CMK (cell line): ENCODE measurements around the gene IGF1R.

Source experiments
- DNase-seq: peaks from one replicate; pipeline ENCODE4 v3.0.0-alpha.2; 2010; ENCODE audit warnings: low read depth

IGF1R gene

DNA sequence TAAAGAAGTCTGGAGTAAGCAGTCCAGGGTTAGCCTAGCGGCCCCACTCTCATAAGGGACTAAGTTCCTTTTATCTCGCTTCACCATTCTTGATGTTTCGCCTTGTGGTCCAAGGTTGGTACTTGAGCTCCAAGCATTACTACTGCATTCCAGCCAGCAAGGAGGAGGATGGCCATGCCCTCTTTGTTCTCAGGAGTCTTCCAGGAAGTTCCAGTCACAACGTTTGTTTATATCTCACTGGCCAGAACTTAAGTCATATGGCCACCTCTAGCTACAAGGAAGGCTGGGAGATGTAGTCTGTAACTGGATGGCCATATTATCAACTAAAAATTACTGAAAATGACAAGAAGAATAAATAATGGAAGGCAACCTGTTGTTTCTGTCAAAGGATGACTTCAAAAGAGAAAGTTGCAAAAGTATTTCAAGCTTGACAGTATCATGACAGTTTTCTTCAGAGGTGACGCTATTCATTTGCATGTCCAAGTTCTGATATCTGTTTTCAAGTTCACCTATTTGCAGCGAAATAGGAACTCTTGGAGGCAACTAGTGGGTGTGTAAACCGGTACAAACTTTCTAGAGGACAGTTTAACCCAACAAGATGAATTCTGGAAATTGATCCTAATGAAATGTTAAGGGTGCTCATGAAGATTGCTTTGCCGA lies 240.6 kb downstream of the IGF1R start:
- no peak for DNase-seq

DNA sequence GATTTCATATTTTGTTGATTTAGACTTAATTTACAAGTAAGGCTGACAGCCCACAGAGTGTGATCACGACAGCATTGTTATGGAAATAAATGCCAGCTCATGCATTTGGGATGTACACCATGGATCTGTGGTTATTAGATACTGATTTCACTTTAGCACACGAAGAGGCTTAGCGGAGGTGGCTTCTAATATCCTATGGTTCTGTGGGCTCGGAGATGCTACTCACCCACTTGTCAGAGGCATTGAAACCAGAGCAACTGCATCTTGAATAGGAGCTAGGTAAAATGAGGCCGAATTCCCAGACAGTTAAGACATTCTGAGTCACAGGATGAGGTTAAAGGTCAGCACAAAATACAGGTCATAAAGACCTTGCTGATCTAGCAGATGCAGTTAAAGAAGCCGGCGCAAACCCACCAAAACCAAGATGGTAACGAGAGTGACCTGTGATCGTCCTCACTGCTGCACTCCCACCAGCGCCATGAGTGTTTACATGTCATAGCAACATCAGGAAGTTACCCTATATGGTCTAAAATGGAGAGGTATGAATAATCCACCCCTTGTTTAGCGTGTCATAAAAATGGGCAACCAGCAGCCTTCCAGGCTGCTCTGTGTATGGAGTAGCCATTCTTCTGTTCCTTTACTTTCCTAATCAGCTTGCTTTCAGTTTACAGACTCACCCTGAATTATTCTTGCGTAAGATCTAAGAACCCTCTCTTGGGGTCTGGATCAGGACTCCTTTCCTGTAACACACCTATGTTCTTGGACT lies 241.8 kb downstream of the IGF1R start:
- DNase-seq = no peak

DNA sequence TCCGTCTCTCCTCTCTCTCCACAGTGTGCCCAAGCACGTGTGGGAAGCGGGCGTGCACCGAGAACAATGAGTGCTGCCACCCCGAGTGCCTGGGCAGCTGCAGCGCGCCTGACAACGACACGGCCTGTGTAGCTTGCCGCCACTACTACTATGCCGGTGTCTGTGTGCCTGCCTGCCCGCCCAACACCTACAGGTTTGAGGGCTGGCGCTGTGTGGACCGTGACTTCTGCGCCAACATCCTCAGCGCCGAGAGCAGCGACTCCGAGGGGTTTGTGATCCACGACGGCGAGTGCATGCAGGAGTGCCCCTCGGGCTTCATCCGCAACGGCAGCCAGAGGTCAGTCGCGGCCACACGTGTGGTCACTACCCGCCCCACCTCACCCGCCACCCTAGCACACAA lies 243.0 kb downstream of the IGF1R start:
- no peak for DNase-seq

DNA sequence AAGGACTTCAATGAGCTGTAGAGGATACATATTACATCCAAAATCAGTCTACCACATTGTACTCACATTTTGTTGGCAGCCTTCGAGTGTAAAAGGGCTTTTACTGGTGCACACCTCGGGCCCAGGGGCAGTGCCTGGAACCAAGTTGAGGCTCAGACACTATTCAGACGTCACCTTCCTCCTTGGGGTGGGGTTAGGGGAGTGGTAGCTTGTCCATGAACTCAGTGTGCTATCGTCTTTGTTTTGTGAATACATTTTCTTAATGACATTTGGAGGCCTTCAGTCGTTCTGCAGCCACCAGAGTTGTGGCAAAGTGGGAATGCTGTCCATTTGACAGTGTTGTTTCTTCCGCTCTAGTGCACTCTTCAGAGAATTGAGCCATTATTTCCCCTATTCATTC lies 245.1 kb downstream of the IGF1R start:
- DNase-seq = no peak

DNA sequence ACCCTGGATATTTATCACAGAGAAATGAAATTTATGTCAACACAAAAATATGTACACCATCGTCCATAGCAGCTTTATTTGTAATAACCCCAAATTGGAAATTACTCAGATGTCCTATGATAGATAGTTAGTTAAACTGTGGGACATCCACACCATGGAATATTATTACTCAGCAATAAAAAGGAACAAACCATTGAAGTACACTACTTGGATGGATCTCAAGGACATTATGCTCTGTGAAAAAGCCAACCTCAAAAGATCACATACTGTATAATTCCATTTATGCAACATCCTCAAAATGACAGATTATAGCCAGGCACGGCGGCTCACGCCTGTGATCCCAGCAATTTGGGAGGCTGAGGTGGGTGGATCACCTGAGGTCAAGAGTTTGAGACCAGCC lies 246.0 kb downstream of the IGF1R start:
- no peak for DNase-seq

DNA sequence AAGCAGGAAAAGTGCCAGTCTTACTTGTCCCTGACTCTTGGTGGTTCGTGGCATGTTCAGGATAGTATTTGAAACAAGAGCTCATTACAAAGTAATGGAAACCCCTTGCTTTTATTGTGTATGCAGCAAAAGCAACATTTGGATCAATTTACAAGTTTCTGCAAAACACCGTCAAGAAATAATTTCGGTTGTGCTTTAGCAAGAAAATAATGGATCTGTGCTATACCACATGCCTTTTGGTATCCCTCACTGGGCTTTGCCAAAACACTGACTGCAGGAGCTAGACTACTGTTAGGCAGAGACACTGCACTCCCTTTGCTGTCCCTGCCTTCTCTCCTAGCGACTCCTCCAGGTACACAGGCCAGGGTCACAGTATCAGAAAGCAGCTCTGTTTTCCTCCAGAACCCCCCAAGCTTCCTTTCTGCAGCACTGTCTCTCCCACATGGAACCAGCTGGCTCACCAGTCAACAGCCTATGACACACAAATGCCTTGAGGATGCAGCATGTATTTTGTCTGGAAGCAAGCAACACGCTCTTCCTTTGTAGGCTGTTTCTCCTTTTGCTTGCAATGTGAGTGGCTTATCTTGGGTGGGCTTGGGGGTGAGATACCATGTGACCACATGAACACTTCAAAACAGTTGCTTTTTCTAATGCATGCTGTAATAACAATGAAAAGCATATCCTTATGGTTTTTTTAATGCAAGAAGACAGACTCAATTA lies 247.8 kb downstream of the IGF1R start:
- DNase-seq = no peak

DNA sequence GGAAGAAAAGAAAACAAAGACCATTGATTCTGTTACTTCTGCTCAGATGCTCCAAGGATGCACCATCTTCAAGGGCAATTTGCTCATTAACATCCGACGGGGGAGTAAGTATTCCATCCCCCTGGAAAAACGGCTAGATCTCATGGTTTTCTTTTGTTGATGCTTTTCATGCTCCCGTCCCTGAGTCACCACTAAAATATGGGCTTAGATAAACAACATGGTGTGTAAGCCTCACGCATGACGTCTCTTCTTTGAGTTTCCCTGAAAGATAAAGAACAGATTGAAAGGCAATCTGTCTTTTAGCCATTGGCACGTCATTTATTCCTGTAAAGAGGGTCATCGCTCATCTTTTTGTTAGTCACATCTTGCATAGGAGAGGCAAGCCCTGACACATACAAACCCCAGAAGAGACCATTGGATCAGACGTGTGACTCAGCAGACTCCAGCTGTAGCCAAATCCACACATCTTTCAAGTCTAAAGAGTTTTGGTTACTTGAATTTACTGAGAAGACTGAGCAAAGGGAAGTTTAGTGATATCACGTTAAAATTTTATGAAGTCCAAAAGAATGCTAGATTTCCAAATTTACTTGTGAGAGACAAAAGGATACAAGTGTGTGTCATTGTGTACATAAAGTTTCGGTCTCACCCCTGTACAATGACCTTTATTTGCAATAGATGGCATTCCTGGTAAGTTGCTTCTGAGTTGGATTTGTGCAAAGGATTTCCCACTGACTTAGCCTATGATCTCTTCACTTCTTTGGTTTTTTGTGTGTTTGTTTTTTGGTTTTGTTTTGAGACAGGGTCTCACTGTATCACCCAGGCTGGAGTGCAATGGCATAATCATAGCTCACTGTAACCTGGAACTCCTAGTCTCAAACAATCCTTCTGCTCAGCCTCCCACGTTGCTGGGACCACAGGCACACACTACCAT lies 248.7 kb downstream of the IGF1R start:
- DNase-seq = no peak

DNA sequence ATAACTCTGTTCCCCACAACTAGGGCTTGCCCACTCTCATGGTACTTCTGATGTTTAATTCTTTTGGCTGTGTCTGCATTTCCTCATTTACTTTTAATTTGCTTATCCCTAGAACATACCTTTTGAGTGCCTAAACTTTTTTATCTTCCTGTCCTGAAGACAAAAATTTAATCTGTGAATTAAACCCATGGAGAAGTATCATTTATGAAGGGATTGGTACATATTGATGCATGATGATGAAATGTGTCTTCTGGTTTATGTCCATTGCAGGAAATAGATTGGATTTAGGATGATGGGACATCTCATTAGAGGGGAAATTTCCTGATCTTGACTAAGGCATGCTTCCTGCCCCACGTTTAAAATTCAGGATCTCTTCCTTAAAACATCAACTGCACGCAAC lies 249.8 kb downstream of the IGF1R start:
- no peak for DNase-seq

DNA sequence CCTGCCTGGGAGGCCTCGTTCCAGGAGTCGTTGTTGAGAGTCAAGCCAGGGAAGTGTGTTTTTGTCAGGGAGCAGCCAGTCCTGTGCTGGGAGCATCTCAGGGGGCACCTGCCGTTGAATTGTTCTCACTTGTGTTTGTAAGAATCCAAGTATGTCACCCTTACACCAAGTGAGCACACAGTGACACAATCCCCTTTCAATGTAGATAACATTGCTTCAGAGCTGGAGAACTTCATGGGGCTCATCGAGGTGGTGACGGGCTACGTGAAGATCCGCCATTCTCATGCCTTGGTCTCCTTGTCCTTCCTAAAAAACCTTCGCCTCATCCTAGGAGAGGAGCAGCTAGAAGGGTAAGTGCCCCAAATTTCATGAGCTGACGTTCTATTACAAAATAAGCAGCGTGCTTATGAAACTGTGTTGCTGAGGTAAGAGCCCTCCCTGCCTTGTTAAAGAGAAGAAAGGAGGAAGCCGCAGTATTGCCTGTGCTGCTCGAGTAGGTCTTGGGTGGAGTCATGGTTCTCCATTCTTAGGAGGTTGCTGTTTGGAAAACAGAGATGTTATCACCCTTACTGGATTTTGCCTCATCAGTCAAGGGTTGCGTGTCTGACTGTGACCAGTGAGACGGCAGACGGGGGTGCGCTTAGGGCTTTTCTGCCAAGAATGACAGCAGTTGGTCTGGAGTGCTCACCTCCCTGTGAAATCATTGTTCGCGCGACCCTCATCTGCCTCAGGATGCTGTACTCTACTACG lies 251.1 kb downstream of the IGF1R start:
- DNase-seq = no peak

DNA sequence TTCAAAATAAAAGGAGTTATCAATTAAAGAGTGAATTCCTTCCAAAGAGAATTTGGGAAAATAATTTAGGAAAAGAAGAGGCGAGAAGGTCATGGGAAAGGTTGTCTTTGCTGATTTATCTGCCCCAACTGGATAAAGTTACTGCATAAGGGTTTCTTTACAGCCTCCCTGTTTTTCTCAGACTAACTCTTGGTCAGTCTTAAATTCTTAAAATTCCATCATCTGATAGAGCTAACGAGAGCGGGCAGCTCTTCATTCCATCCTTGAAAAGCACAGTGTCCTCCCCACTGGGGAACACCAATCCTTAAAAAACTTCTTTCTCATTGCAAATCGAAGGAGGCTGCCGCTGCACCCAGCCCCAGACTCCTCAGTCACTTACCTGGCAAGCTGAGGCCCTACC lies 252.0 kb downstream of the IGF1R start:
- DNase-seq = no peak

DNA sequence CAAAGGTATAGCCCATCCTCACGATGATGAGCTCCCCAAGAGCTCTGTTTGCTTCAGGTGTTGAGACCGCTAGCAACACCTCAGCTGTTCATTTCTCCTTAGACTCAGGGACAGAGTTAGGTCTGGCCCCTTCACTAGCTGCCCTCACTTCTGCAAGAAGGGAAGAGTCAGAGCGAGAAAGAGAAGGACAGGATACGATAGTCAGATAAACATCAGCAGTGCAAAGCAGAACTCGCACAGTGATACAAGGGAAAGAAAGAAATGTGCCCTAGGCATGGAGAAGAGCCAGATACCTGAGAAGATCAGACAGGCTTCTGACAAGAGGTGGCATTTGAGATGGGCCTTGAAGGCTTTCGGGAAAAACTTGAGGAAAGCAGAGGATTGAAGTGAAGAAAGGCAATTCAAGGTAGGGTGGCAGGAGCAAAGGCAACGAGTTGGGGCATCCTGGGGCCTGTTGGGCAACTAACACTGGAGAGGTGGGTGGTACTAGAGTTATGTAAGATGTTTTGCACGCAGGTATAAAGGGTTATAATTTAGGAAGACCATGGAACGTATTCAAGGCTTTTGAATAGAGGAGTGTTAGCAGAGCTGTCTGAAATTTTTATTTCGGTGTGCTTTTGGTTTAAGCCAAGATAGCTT lies 253.2 kb downstream of the IGF1R start:
- no peak for DNase-seq

DNA sequence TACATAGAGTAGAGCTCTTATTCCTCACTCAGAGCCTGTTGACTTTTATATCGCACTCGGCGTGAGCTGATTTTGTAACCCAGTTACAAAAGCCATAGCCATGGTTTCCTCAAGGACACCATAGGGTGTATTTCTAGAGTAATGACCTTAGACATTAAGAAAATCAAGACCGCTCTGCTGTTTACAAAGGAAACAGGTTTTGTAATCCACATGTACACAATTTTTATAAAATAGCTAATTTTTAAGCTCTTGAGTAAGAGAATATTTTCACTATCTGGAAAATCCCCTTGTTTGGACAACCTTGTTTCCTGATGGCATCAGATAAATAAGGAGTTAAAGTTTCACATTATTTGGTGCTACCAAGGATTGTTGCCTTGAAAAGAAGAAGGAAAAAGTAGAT lies 254.6 kb downstream of the IGF1R start:
- no peak for DNase-seq

DNA sequence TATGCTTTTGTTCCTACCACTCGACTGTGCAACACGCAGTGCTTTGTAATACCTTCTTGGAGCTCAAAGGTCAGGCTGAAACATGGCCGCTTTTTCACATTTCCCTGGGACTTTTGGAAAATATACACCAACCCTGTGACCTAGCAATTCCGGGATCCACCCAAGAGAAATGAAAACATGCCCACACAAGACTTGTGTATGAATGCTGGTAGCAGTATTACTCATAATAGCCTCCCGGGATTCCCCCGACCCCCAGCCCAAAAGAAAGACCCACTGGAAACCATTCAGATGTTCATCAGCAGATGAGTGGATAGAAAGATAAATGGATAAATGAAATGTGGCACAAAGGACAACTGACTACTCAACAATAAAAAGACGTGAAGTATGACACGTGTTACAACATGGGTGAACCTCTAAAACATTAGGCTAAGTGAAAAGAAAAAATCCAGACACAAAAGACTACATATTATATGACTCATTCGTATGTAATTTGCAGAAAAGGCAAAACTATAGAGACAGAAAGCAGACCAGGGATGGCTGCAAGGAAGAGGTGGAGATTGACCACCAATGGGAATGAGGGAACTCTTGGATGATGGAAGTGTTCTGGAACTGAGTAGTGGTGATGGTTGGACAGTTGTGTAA lies 255.2 kb downstream of the IGF1R start:
- no peak for DNase-seq

DNA sequence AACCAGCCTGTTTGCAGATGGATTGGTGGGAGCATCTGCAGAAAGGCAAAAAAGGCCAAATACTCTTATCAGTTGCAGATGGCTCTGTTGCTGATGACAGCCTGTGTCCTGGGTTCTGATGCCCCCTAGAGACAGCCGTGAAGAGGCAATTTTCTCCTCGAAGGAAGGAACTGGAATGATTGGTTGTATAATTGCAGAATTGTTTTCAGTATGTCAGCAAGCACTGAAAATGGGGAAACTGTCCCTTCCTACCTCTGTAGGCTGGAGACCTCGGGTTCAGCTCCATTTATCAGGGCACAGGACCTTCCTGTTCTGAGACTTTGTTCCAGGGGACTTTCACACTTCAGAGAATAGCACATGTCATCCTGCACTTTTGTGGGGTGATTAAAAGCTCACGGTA lies 256.2 kb downstream of the IGF1R start:
- DNase-seq = peak; percentile 25

DNA sequence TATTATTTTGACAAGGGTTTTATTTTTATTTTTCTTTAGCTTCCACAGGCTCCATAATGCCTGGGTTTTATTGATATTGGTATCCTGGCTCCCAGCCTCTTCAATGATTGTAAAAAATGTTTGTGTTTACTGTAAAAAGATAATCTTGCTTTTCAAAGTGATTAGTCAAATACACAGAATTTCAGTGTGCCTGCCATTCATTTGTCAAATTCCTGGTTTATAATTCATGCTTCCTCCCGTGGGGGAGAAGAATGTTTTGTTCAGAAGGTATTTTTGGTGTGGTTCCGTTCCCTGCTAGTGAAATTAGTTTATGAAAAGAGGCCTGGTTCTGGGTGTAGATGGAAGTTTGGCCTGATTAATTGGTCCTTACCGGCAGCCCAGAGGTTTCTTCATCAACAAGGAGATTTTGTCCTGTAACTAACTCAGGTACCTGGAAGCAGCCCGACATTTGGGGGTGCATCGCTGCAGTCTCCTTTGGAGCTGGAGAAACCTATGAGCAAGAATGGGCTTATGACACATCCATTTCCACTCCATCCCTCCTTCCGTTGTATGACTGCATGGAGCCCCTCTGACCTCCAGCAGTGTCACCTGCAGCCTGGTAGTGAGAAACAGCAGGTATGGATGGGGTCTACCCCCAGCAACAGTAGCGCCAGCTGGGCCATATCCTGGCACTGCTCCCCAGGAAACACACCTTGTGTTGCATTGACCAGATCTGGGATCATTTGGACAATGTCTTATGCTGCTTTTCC lies 257.8 kb downstream of the IGF1R start:
- DNase-seq = no peak

DNA sequence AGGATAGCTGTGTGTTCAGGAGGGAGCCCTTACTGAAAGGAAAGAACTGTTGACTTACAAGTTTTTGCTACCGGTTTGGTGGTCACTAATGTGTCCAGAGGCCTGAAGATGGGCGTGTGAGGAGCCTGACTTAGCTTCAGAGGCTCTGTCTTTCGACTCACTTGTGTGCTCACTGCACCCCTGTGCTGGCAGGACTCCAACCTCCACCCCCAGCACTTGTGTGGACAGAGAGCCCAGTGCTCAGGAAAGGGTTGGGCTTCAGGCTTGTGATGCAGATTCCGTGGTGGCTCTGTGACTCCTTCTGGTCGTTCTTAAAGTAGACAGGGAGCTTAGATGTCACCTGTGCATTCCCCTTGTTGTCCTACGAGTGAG lies 258.4 kb downstream of the IGF1R start:
- DNase-seq = no peak

DNA sequence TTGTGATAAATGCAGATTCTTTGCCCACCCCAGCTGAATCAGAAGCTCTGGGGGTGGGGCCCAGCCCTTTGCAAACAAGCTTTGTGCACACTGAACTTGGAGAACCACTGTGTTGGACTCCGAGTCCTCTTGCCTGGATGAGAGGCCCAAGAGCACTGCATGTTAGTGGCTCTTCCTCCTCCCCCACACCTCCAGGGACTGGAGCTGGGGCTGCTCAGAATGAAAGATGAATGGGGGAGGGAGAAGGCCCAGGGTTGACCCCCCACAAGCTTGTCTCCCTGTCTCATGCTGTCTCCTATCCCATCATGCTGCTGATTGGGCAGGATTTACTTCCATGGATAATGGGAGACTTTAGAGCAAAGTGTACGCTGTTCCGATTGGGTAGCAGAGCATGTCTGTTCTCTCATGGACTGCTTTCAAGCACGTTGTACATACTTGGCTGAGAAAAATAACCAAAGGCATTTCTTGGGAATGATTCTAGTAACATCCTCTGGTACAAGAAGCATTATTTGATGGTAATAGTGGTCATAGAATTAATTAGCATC lies 259.7 kb downstream of the IGF1R start:
- no peak for DNase-seq

DNA sequence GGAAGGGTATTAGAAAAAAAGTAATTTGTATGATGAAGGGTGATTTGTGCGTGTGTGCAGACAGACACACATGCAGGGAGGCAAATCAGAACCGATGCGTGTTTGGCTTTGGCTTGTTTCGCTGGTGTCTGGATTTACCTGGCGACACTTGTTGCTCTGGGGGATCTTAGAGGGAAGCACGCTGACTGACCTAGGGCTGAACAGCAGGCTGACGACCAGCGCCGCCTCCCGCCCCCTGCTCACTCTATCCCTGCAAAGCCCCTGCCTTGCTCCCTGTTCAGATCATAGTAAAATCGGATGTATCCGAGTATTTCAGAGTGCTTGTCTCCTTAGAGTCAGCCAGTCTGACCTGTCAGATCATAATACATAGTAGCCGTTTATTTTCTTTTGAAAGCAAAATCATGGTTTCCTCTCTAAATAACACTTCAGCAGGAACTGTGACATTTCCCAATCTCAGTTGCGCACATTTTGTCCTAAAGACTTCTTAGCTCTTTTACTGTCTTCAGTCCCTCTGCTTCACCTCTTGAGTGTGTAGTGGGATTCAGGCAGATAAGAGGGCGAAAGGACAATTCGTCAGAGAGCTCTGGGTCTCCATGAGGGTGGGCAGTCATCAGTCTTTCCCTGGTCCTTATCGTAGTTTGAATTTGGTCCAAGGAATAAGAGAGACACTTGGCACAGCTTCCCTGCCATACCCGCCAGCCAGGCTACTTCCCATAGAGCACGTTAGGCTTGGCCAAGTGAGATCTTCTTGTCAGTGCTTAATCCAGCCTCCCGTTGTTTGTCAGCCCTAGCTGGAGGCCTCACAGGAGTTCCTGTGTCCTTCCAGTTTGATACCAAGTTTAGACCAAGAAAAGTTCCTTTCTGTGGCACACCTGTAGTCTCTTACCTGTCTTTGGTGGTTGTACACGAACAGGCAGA lies 261.9 kb downstream of the IGF1R start:
- DNase-seq = no peak
